ENCODE data around the gene OSBPL7. TPM values are rescaled to one million over a fixed set of nuclear protein-coding genes. Genes with fewer than 3 reads are reported as not detected.
"Not testable (repeated sequence)": the region's sequence is repeated elsewhere in the genome, so short reads cannot be mapped to it uniquely, and the experiment has no call there.

The OSBPL7 gene
- total RNA-seq, 1 donor from 2014 or later, result 28.8 TPM

- H3K4me1 ChIP-seq, result no peaks in the 10 kb centered on the region
- DNase-seq (ENCODE audit: low spot score in 2 of 2), result no peak
- no peak overlapping the region for H3K27ac ChIP-seq
- no peak overlapping the region for H3K4me3 ChIP-seq
- H3K36me3 ChIP-seq, result no peaks in the 10 kb centered on the region
- intact Hi-C loops (cut with DNase I), result no loop called here
- H3K27me3 ChIP-seq, result peaks cover 5% of the 10 kb centered on the region
- no peak for TF ChIP-seq CTCF (IDR thresholded peaks at IDR 0.05)
- no peaks in the 10 kb centered on the region for H3K9me3 ChIP-seq
These were observed 40.2 kb downstream of the OSBPL7 start for GRCh38 chr17:47781397-47781796.

DNA sequence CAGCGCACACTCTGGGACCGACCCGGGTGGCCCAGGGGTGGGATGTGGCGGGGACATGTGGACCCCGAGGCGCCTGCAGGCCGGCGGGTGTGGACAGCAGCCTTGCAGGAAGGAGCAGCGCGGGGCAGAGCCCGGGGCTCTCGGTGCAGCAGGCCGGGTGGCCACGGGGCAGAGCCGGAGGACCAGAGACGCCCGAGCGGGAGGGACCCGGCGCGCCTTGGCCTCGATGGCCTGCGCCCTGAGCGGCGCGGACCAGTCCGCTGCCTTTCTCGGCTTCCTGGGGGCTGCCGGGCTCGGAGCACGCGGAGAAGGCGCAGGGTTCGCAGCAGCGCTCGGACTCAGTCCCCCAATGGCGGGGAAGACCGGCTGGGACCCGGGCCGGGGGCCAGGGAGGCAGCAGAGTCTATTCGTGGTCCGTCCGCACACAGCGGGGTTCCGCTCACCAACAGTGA, 43.4 kb downstream of the OSBPL7 start:
- intact Hi-C loops (cut with DNase I), result no loop called here
- H3K4me3 ChIP-seq, result no peak overlapping the region
- TF ChIP-seq CTCF (IDR thresholded peaks at IDR 0.05), result no peak
- peaks cover 10% of the 10 kb centered on the region for H3K27me3 ChIP-seq
- no peaks in the 10 kb centered on the region for H3K36me3 ChIP-seq
- H3K9me3 ChIP-seq, result no peaks in the 10 kb centered on the region
- no peaks in the 10 kb centered on the region for H3K4me1 ChIP-seq
- DNase-seq (ENCODE audit: low spot score in 2 of 2), result no peak
- no peak overlapping the region for H3K27ac ChIP-seq

DNA sequence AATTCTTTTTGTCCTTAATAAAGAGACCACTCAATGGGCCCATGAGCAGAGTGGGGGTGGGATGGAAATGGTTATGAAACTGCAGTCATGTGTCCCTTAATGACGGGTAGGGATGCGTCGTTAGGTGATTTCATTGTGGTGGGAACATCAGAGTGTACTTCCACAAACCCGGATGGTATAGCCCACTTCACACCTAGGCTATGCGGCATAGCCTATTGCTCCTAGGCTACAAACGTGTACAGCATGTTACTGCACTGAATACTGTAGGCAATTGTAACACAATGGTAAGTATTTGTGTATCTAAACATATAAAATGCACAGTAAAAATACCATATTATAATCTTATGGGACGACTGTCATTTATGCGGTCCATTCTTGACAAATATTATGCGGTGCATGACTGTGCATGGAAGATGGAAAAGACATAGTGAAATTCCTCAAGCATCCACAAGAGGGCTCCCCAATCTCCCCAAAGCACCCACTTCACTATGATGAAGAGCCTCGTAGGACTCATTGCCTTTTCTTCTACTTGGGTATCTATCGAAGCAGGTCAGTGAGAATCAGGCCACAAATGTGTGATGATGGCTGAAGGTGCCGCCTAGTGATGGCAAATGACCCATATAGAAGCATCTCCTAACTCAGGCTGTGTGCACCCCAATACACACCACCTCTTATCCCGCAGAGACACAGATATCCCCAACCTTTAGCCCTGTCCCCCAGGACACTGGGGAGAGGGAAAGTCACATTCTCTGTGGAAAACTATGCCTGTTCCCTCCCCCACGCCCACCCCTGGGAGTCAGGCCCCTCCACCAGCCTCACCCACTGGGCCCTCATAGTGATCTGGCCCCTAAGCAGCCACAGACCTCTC, 45.0 kb downstream of the OSBPL7 start:
- peaks cover 10% of the 10 kb centered on the region for H3K27me3 ChIP-seq
- no peak overlapping the region for H3K27ac ChIP-seq
- intact Hi-C loops (cut with DNase I), result no loop called here

DNA sequence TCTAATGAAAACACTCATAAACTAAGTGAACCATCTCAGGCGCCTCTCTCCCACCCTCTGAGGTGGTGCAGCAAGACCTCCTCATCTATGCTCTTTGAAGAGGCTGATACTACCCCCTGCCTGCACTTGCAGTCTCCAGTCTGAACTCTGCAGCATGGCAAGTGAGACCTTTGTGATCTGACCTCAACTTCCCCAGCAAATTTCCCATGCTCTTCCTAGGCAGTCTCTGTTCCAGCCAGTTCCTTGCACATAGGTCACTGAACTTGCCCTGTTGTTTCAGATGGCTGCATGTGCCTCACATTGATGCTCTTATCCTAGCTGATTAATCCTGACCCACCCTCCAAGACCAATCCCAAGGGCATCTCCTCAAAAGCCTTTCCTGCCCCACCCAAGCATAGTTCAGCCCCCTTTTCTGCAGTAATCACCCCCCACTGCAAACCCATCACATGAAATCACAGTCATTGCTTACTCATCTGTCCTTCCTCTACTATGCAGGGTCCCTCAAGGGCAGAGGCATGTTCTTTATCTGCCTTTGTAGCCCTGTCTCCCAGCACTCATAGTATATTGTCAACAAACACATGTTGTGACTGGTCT, 46.5 kb downstream of the OSBPL7 start:
- TF ChIP-seq CTCF (IDR thresholded peaks at IDR 0.05), result no peak
- intact Hi-C loops (cut with DNase I), result no loop called here

More for the DNA sequence above, 45.0 kb downstream of the OSBPL7 start:
- H3K4me3 ChIP-seq, result no peak overlapping the region
- H3K9me3 ChIP-seq, result no peaks in the 10 kb centered on the region
- no peaks in the 10 kb centered on the region for H3K36me3 ChIP-seq
- no peaks in the 10 kb centered on the region for H3K4me1 ChIP-seq
- peak; percentile 43 to 57 (median 56) for TF ChIP-seq CTCF (IDR thresholded peaks at IDR 0.05)
- no peak for DNase-seq (ENCODE audit: low spot score in 2 of 2)

GRCh38 chr17:47774331-47774730, 47.3 kb downstream of the OSBPL7 start:
- DNase-seq (ENCODE audit: low spot score in 2 of 2), result no peak
- Histone ChIP-seq H3K4me1 (no peaks in the 10 kb centered on the region), H3K4me3 (no peak overlapping the region), H3K36me3 (no peaks in the 10 kb centered on the region), H3K27me3 (peaks cover 10% of the 10 kb centered on the region), H3K9me3 (no peaks in the 10 kb centered on the region), H3K27ac (no peak overlapping the region)
- TF ChIP-seq CTCF (IDR thresholded peaks at IDR 0.05), result no peak
- intact Hi-C loops (cut with DNase I), result no loop called here

More for the DNA sequence above, 46.5 kb downstream of the OSBPL7 start:
- Histone ChIP-seq H3K27me3 (peaks cover 10% of the 10 kb centered on the region), H3K27ac (no peak overlapping the region), H3K9me3 (no peaks in the 10 kb centered on the region), H3K4me3 (no peak overlapping the region), H3K4me1 (no peaks in the 10 kb centered on the region), H3K36me3 (no peaks in the 10 kb centered on the region)
- no peak for DNase-seq (ENCODE audit: low spot score in 2 of 2)

- H3K4me1 ChIP-seq; H3K4me3 ChIP-seq; H3K9me3 ChIP-seq; H3K27ac ChIP-seq; H3K36me3 ChIP-seq; DNase-seq (ENCODE audit: low spot score in 2 of 2); intact Hi-C loops (cut with DNase I): not testable (repeated sequence)
- H3K27me3 ChIP-seq, result peaks cover 10% of the 10 kb centered on the region
These were observed 47.9 kb downstream of the OSBPL7 start for GRCh38 chr17:47773649-47774048.

Measured in ascending aorta (tissue), 2 donors.